Ovary (tissue), 3 donors: ENCODE measurements around the gene IDH3A.

Experiments used
- EP300 ChIP-seq: sonication (generic); formaldehyde crosslinking; IDR thresholded peaks from one replicate; pipeline ENCODE4 v1.6.1; 2017; ENCODE audit warnings: antibody characterized with exemption
- POLR2A ChIP-seq: fragments of 450-650 bp; IDR thresholded peaks from one replicate; pipeline ENCODE4 v1.6.1; 2017; ENCODE audit warnings: antibody characterized with exemption, mild to moderate bottlenecking, moderate library complexity
- TF ChIP-seq, protein P1 (sequence below), 3 donors: fragments of 450-650 bp in 2 of 3; fragments of 200-600 bp in 1 of 3; IDR thresholded peaks; one replicate each; pipeline versions ENCODE4 v1.5.1 to v1.8.0; 2016 to 2022; ENCODE audit warnings: antibody characterized with exemption in 3 of 3, mild to moderate bottlenecking in 1 of 3
- donor health status: DM: no; HTN: no; CAD: no.

DNA sequence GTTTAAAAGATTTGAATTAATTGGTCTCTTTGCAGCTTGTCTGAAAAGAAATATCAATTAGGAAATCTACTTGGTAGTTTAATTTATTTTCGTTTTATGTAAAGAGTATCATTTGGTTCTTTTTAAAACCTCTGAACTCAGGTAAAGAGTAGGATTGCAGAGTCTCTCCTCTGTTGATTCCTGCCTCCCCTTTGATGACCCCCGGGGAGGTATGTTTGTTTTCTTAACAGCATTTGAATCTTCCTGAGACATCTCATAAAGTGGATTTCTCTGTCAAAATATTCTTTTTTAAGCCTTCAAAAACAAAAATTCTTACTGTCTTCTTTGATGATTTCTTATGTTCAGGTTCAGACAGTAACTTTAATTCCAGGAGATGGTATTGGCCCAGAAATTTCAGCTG lies 8.0 kb downstream of the IDH3A start:
- TF ChIP-seq, protein P1, sequence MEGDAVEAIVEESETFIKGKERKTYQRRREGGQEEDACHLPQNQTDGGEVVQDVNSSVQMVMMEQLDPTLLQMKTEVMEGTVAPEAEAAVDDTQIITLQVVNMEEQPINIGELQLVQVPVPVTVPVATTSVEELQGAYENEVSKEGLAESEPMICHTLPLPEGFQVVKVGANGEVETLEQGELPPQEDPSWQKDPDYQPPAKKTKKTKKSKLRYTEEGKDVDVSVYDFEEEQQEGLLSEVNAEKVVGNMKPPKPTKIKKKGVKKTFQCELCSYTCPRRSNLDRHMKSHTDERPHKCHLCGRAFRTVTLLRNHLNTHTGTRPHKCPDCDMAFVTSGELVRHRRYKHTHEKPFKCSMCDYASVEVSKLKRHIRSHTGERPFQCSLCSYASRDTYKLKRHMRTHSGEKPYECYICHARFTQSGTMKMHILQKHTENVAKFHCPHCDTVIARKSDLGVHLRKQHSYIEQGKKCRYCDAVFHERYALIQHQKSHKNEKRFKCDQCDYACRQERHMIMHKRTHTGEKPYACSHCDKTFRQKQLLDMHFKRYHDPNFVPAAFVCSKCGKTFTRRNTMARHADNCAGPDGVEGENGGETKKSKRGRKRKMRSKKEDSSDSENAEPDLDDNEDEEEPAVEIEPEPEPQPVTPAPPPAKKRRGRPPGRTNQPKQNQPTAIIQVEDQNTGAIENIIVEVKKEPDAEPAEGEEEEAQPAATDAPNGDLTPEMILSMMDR (IDR thresholded peaks at IDR 0.05): no peak
- no peak for TF ChIP-seq EP300
- TF ChIP-seq POLR2A: no peak
